Activated T-cell treated with anti-CD3 and anti-CD28 coated beads for 4 hours (primary cell): Measurements from ENCODE around the gene CATSPERB.
"Not testable (repeated sequence)": the region's sequence is repeated elsewhere in the genome, so short reads cannot be mapped to it uniquely, and the experiment has no call there.

Experiments
- DNase-seq: peaks from one replicate; pipeline ENCODE4 v3.0.0-alpha.2; 2020

Gene CATSPERB

GRCh38 chr14:91731986-91732385 is at the start of gene CATSPERB:
TSS of gene CATSPERB (minus strand) at chr14:91732086. CDS start at chr14:91729479, 2,607 bp downstream.
- no peak for DNase-seq

GRCh38 chr14:91780452-91780851 is 48.6 kb upstream of the CATSPERB start:
- no peak for DNase-seq

- no peak for DNase-seq
Observed at GRCh38 chr14:91778217-91778616, 46.3 kb upstream of the CATSPERB start.

- DNase-seq = no peak
Observed at GRCh38 chr14:91774140-91775096, 42.5 kb upstream of the CATSPERB start.

- no peak for DNase-seq
Observed at GRCh38 chr14:91770185-91770584, 38.3 kb upstream of the CATSPERB start.

- DNase-seq = no peak
Observed at GRCh38 chr14:91755570-91756295, 23.8 kb upstream of the CATSPERB start.

GRCh38 chr14:91754819-91755218 is 22.9 kb upstream of the CATSPERB start:
- DNase-seq = no peak

- no peak for DNase-seq
Observed at GRCh38 chr14:91754185-91754584, 22.3 kb upstream of the CATSPERB start.

- no peak for DNase-seq
Observed at GRCh38 chr14:91753501-91754128, 21.7 kb upstream of the CATSPERB start.

- no peak for DNase-seq
Observed at GRCh38 chr14:91752961-91753360, 21.1 kb upstream of the CATSPERB start.

- no peak for DNase-seq
Observed at GRCh38 chr14:91751719-91752118, 19.8 kb upstream of the CATSPERB start.

- DNase-seq = no peak
Observed at GRCh38 chr14:91750634-91751198, 18.8 kb upstream of the CATSPERB start.

GRCh38 chr14:91749868-91750267 is 18.0 kb upstream of the CATSPERB start:
- no peak for DNase-seq

- no peak for DNase-seq
Observed at GRCh38 chr14:91748049-91748448, 16.2 kb upstream of the CATSPERB start.

- DNase-seq = no peak
Observed at GRCh38 chr14:91745344-91745743, 13.5 kb upstream of the CATSPERB start.

GRCh38 chr14:91744068-91744480 is 12.2 kb upstream of the CATSPERB start:
- DNase-seq = no peak

GRCh38 chr14:91743305-91743653 is 11.4 kb upstream of the CATSPERB start:
- DNase-seq = no peak

GRCh38 chr14:91742621-91743304 is 10.9 kb upstream of the CATSPERB start:
- DNase-seq = no peak

GRCh38 chr14:91739867-91740266 is 8.0 kb upstream of the CATSPERB start:
- not testable (repeated sequence) for DNase-seq

- DNase-seq = no peak
Observed at GRCh38 chr14:91737619-91738018, 5.7 kb upstream of the CATSPERB start.

GRCh38 chr14:91732859-91733477 is 1.1 kb upstream of the CATSPERB start:
- DNase-seq = no peak

GRCh38 chr14:91732439-91732838 is 553 bp upstream of the CATSPERB start:
- DNase-seq = no peak
